B cell (primary cell): Measurements from ENCODE around the gene SLC25A21.

Experiments used
- CTCF ChIP-seq: fragments of 200-600 bp; IDR thresholded peaks from one replicate; pipeline ENCODE4 v1.8.0; 2022; ENCODE audit warnings: antibody characterized with exemption, mild to moderate bottlenecking
- EZH2 ChIP-seq: IDR thresholded peaks from 2 replicates; pipeline ENCODE4 v1.6.1; 2012; ENCODE audit warnings: borderline replicate concordance, low read depth, mild to moderate bottlenecking, moderate library complexity, low read length; ENCODE audit not compliant: insufficient read depth, poor library complexity, severe bottlenecking

GRCh38 chr14:36947362-36947761, 225.0 kb downstream of the SLC25A21 start:
- TF ChIP-seq CTCF (no peak), EZH2 (no peak)
